Right lobe of liver (tissue), 6 donors: ENCODE data around the gene KRTAP9-9. TPM values are rescaled to one million over a fixed set of nuclear protein-coding genes. Genes with fewer than 3 reads are reported as not detected.
"Not testable (repeated sequence)": the region's sequence is repeated elsewhere in the genome, so short reads cannot be mapped to it uniquely, and the experiment has no call there.

Experiments
- ATAC-seq, 4 donors: fragments of 200-7000 bp; cut with Tn5 transposase; one replicate each; pipeline ENCODE4 v1.9.1; 2020; ENCODE audit warnings: mild to moderate bottlenecking in 4 of 4, moderate library complexity in 4 of 4
- DNase-seq, 3 donors: peaks; one replicate each; pipeline ENCODE4 v3.0.0-alpha.2; 2020
- H3K27ac ChIP-seq, 3 donors: fragments of 200-600 bp; one replicate each; pipeline ENCODE4 v1.8.0; 2022
- H3K27me3 ChIP-seq, 2 donors: fragments of 200-600 bp; one replicate each; pipeline ENCODE4 v1.8.0; 2022
- H3K36me3 ChIP-seq, 4 donors: fragments of 200-600 bp; sonication (generic) in 1 of 4; one replicate each; pipeline versions ENCODE4 v1.5.1 to v1.8.0; 2017 to 2022; ENCODE audit warnings: control low read depth in 1 of 4
- H3K4me1 ChIP-seq, 4 donors: fragments of 200-600 bp; sonication (generic) in 1 of 4; one replicate each; pipeline versions ENCODE4 v1.5.1 to v1.8.0; 2017 to 2022; ENCODE audit warnings: control low read depth in 1 of 4
- H3K4me3 ChIP-seq, 3 donors: fragments of 200-600 bp; one replicate each; pipeline ENCODE4 v1.8.0; 2022
- H3K9me3 ChIP-seq, 4 donors: fragments of 200-600 bp; sonication (generic) in 1 of 4; one replicate each; pipeline versions ENCODE4 v1.5.1 to v1.8.0; 2017 to 2022; ENCODE audit warnings: control low read depth in 1 of 4
- POLR2A ChIP-seq: fragments of 450-650 bp; IDR thresholded peaks from one replicate; pipeline ENCODE4 v1.6.1; 2017; ENCODE audit warnings: antibody characterized with exemption, mild to moderate bottlenecking
- WGBS: methylation state at CpG from one replicate; pipeline ENCODE4 v1.1.6; 2018; ENCODE audit warnings: low coverage, low lambda C conversion rate; ENCODE audit not compliant: insufficient coverage; ENCODE audit errors: missing lambda C conversion rate; 5-methylcytosine and 5-hydroxymethylcytosine counted together
- intact Hi-C, 2 donors: fragments of 100-400 bp; cut with DNase I; formaldehyde crosslinking; loops; one replicate each; pipeline versions ENCODE4 v1.11.2 to v1.14.1; 2022
- total RNA-seq, 6 experiments: library from RNA; depleted of rRNA in 2 of 6; stranded (reverse); fragments of >200 nt in 2 of 6; fragmentation: NEBNext Ultra II Directional in 3 of 6; extraction: Animal tissue kit (Norgen Biotek cat#: 25700) in 3 of 6; gene quantifications; one replicate each; pipeline versions ENCODE4 v1.1.0 to v1.2.4, GENCODE V29; 2016 to 2023
- TF ChIP-seq, protein P1 (sequence below), 4 donors: fragments of 200-600 bp in 3 of 4; fragments of 450-650 bp in 1 of 4; IDR thresholded peaks; one replicate each; pipeline versions ENCODE4 v1.5.1 to v1.8.0; 2016 to 2022; ENCODE audit warnings: antibody characterized with exemption in 4 of 4, mild to moderate bottlenecking in 2 of 4
- donor health status: DM: no; HTN: yes; CAD: no.
- donor health status: DM: no; HTN: no; CAD: no.
- donor health status: DM: no; HTN: no; CAD: no.
- donor health status: DM: no; HTN: yes; CAD: no.
- donor health status: DM: no; HTN: yes; CAD: no.

The KRTAP9-9 gene
- total RNA-seq, 6 experiments from 2014 or later, result not detected

DNA sequence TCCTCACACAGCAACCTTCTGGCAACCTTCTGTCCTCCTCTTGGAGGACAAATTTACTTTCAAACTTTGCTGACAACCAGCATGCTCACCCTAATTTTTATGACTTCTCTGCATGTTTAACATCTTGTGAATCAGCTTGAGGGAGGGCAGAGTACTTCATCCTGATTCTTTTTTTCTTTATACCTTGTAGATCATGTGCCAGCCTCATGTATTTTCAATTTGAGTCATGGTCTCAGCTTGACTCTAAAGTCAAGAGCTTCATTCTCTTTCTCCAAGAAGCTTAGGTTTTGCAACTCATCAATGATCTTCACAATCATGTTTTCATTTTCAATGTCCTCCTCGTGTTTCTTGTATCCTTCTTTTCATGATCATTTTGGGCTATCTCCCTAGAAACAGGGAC is 16.7 kb downstream of the KRTAP9-9 start:
- Histone ChIP-seq H3K4me3 (no peak overlapping the region), H3K9me3 (no peaks in the 10 kb centered on the region), H3K4me1 (no peaks in the 10 kb centered on the region), H3K27ac (no peak overlapping the region), H3K27me3 (no peaks in the 10 kb centered on the region), H3K36me3 (no peaks in the 10 kb centered on the region)
- TF ChIP-seq, protein P1, sequence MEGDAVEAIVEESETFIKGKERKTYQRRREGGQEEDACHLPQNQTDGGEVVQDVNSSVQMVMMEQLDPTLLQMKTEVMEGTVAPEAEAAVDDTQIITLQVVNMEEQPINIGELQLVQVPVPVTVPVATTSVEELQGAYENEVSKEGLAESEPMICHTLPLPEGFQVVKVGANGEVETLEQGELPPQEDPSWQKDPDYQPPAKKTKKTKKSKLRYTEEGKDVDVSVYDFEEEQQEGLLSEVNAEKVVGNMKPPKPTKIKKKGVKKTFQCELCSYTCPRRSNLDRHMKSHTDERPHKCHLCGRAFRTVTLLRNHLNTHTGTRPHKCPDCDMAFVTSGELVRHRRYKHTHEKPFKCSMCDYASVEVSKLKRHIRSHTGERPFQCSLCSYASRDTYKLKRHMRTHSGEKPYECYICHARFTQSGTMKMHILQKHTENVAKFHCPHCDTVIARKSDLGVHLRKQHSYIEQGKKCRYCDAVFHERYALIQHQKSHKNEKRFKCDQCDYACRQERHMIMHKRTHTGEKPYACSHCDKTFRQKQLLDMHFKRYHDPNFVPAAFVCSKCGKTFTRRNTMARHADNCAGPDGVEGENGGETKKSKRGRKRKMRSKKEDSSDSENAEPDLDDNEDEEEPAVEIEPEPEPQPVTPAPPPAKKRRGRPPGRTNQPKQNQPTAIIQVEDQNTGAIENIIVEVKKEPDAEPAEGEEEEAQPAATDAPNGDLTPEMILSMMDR (IDR thresholded peaks at IDR 0.05), result no peak
- no peak for TF ChIP-seq POLR2A
- no peak for DNase-seq
- intact Hi-C loops, result no loop called here
- no peak for ATAC-seq
- WGBS, result 13% methylated on average over 1 of the region's 1 CpG

DNA sequence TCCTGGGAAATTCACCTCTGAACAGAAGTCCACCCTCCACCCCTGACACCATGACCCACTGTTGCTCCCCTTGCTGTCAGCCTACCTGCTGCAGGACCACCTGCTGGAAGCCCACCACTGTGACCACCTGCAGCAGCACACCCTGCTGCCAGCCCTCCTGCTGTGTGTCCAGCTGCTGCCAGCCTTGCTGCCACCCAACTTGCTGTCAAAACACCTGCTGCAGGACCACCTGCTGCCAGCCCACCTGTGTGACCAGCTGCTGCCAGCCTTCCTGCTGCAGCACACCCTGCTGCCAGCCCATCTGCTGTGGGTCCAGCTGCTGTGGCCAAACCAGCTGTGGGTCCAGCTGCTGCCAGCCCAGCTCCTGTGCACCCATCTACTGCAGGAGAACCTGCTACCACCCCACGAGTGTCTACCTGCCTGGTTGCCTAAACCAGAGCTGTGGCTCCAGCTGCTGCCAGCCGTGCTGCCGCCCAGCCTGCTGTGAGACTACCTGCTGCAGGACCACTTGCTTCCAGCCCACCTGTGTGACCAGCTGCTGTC is 20.5 kb downstream of the KRTAP9-9 start, which contains the start of gene KRTAP9-7:
KRTAP9-7 (plus strand) TSS at position 51 of the 543 bp plus-strand sequence; CDS start at position 51, 0 bp downstream.
- H3K27ac ChIP-seq, H3K4me1 ChIP-seq, H3K9me3 ChIP-seq, H3K36me3 ChIP-seq, H3K27me3 ChIP-seq, ATAC-seq, H3K4me3 ChIP-seq, intact Hi-C loops, DNase-seq: not testable (repeated sequence)
- WGBS, result no CpG with 5 or more reads among the region's 3 CpGs

DNA sequence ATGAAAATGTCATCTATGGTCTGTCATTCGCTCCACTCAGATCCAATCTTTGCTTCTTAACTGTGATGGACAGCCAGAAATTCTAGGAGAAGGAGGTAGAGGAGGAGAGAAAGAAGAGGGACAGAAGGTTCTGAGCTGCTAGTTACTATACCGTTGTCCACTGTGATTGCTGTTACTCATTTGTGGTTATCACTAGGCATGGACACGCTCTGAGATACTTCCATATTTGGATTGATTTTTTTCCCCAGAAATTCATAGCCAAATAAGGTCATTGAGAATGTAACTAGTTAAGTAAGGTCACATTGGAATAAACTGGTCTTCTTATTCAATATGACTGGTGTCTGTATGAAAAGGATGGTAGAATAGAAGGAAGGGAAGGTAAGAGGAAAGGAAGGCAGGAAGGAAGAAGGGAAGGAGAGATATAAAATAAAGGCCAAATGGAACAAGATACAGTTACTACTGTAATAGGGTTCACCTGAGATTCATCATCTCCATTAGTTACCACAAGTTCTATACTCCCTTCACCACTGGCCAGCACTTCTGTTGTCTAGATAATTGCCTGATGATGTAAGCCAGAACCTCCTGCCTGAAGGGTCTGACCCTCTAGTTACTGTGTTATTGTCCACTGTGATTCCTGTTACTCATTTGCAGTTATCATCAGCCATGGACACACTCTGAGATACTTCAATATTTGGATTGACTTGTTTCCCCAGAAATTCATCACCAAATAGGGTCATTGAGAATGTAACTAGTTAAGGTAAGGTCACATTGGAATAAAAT is 23.2 kb downstream of the KRTAP9-9 start:
- H3K9me3 ChIP-seq, result no peaks in the 10 kb centered on the region
- H3K27me3 ChIP-seq, result no peaks in the 10 kb centered on the region
- no peaks in the 10 kb centered on the region for H3K36me3 ChIP-seq
- H3K4me3 ChIP-seq, result no peak overlapping the region
- WGBS, result 64% methylated on average over 3 of the region's 3 CpGs
- ATAC-seq, result no peak
- no peak overlapping the region for H3K27ac ChIP-seq
- no peak for DNase-seq
- H3K4me1 ChIP-seq, result no peaks in the 10 kb centered on the region
- intact Hi-C loops, result no loop called here
- TF ChIP-seq, protein P1 (IDR thresholded peaks at IDR 0.05), result no peak
- TF ChIP-seq POLR2A, result no peak

- Histone ChIP-seq H3K9me3 (no peaks in the 10 kb centered on the region), H3K36me3 (no peaks in the 10 kb centered on the region), H3K27ac (no peak overlapping the region), H3K4me1 (no peaks in the 10 kb centered on the region), H3K4me3 (no peak overlapping the region), H3K27me3 (no peaks in the 10 kb centered on the region)
- DNase-seq, result no peak
- intact Hi-C loops, result no loop called here
- 39% methylated on average over 3 of the region's 3 CpGs for WGBS
- no peak for TF ChIP-seq POLR2A
- TF ChIP-seq, protein P1 (IDR thresholded peaks at IDR 0.05), result no peak
- no peak for ATAC-seq
Measured at GRCh38 chr17:41284043-41284442, 28.9 kb downstream of the KRTAP9-9 start.

- Histone ChIP-seq H3K9me3 (no peaks in the 10 kb centered on the region), H3K4me1 (no peaks in the 10 kb centered on the region), H3K36me3 (no peaks in the 10 kb centered on the region), H3K4me3 (no peak overlapping the region), H3K27ac (no peak overlapping the region), H3K27me3 (no peaks in the 10 kb centered on the region)
- TF ChIP-seq, protein P1 (IDR thresholded peaks at IDR 0.05), result no peak
- no peak for TF ChIP-seq POLR2A
- ATAC-seq (no peak), DNase-seq (no peak)
- 29% methylated on average over 2 of the region's 2 CpGs for WGBS
- intact Hi-C loops, result no loop called here
Measured at GRCh38 chr17:41284546-41284945, 29.4 kb downstream of the KRTAP9-9 start.
